GM19467 (cell line): ENCODE results near the gene NAGLU.
A peak's percentile ranks its signal among the peaks of the same experiment; 100 is the strongest.

ENCODE experiments used
- ATAC-seq: cut with Tn5 transposase; IDR thresholded peaks from one replicate; pipeline ENCODE4 v1.9.1; 2021; ENCODE audit warnings: mild to moderate bottlenecking, moderate library complexity; ENCODE audit not compliant: unreplicated experiment

The NAGLU gene

DNA sequence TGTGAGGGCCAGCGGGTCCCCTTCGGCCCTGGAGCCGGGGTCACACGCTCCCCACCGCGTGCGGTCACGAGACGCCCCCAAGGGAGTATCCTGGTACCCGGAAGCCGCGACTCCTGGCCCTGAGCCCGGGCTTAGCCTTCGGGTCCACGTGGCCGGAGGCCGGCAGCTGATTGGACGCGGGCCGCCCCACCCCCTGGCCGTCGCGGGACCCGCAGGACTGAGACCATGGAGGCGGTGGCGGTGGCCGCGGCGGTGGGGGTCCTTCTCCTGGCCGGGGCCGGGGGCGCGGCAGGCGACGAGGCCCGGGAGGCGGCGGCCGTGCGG is at the start of gene NAGLU:
TSS of gene NAGLU (plus strand) at position 194 of the 324 bp plus-strand sequence. CDS start at position 226, 32 bp downstream.
- peak; percentile 78 for ATAC-seq

DNA sequence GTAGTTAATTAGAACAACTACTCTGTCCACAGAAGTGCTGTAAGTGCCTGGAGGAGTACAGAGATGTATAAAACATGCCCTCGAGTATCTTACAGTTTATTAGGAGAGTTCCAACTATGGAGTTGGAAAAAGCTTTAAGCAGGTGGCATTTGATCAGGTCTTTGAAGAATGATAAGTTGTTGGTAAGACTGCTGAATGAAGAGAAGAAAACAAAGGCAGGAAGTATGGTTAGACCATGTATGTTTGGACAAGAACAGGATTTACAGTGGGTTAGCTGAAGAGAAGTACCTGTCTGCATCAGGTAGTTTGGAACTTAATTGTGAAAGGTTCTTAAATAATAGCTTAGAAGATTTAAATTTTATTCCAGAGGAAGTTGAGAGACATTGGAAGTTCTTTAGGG is 48.0 kb upstream of the NAGLU start:
- ATAC-seq, result no peak

DNA sequence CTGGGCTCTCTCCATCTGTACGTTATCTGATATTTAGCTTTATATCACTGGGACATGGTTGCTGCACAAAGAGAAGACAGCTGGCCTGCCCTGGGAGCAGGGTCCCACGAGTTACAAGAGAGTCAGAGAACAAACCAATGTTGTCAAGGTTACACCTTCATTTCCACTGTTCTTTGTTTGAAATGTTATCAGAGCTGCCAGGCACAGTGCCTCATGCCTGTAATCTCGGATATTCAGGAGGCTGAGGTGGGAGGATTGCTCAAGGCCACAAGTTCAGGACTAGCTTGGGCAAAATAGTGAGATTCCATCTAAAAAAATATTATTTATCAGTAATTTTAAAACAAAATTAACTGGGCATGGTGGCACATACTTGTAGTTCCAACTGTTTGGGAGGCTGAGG is 42.7 kb upstream of the NAGLU start:
- no peak for ATAC-seq

DNA sequence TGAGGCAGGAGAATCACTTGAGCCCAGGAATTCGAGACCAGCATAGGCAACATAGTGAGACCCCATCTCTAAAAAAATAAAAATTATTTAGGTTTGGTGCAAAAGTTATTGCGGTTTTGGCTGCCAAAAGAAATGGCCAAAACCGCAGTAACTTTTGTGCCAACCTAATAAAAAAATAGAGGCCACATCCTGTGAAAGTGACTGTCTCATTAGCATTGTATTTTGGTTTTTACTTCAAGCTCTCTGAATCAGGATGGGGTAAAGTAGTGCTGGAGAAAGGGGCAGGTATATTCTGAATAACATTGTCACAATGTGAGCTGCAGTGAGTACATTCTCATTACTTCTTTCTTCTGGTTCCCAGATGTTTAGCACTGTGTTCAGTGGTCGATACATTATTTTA is 41.4 kb upstream of the NAGLU start:
- no peak for ATAC-seq

GRCh38 chr17:42498828-42499227 is 37.2 kb upstream of the NAGLU start:
- no peak for ATAC-seq

- no peak for ATAC-seq
These were observed 34.0 kb upstream of the NAGLU start for GRCh38 chr17:42502091-42502490.

DNA sequence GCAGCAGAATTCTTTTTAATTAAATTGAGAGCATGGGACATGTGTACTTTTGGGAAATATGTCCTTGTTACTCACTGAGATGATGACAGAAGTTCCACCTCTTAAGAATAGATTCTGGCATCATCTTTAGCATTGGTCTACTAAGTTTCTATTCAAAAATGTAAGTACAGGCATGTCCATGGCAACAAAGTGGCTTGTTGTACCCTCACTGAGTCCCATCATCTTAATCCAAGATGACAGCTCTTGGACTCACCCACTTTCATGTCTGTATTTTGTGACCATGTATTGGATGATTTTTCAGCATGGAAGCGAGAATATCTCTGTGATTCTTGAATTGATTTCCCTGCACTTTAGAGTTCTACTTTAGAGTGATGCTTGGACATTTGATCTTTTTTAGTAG is 33.1 kb upstream of the NAGLU start:
- no peak for ATAC-seq

DNA sequence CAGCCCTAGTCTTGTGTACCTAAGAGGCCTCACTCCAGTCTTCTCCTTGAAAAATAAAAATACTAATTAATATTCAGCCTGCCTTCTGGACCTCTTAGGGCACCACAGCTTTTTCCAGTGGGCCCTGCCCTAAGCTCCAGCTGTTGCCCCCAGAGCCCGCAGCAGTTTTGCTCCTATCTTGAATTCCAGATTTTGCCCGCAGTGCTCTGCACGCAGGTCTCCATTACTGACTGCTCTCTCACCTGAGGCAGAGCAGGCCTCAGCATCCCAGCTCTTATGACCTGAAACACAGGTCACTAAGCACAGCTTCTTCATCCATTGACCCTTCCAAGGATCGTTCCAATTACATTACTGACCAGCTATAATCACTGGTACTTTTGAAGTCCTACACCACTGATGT is 28.4 kb upstream of the NAGLU start:
- no peak for ATAC-seq

DNA sequence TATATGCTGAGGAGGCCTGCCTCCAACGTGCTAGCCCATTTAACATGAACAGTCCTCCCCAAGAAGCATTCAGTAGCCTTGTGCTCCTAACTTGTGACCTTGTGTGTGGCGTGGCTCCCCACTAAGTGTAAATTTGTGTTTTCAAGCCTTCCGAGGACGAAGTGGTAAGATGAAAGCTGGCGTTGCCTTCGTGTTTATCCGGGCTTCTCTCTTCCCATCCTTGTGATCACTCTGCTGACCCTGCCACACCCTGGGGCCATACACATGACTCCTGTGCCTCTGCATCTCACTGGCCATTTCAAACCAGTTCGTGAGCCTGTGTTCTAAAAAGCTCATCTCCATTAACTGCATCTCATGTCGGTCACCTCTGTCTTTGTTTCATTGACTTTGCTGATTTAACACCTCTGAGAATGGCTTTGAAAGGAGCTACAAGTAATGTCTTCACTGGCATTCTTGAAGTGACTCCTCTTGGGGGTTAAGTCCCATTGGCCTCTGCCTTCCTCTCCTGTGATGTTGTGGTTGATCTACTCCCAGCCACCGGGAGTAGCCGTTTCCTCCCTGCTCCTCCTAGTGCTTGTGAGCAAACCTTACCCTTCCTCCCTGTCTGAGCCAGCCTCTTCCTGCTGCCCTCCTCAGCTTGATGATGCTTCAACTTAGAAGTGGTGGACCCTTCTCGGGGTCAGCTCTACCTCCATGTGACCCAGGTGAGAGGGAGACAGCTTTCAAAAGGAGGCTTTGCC is 27.4 kb upstream of the NAGLU start:
- ATAC-seq, result no peak

DNA sequence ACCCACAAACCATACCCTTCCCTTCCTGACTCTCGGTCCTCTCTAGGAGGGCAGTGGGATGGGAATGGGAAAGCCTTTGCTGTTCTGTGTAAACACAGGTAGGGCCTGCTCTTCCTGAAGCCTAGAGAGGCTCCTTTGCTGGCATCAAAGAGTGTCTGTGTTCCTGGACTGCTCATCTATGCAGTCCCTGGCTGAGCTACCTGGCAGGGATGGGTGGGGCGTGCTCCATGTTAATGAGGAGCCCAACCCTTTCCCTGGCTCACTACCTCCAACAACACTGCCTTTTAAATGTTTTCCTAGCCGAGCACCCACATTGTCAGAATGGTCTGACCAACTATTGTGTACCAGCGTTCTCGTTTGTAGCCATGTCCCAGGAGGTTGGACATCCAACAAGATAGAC is 26.6 kb upstream of the NAGLU start:
- no peak for ATAC-seq

DNA sequence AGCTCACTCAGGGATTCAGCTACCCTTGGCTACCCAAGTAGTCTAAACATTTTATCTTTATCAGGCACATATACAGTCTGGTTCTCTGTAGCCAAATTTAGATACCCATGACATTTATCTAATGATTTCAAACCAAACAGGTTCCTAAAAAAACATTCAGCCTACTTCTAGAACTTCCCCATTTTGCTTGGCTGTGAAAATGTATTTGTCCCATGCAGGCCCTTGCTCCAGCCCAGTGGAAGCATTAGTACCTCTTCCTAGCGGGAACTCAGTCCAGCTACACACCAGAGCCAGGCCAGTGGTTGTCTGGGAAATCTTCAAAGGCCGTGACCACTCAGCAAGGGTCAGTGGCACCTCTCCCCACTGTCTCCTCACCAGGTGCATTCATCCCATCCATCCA is 26.2 kb upstream of the NAGLU start:
- no peak for ATAC-seq

DNA sequence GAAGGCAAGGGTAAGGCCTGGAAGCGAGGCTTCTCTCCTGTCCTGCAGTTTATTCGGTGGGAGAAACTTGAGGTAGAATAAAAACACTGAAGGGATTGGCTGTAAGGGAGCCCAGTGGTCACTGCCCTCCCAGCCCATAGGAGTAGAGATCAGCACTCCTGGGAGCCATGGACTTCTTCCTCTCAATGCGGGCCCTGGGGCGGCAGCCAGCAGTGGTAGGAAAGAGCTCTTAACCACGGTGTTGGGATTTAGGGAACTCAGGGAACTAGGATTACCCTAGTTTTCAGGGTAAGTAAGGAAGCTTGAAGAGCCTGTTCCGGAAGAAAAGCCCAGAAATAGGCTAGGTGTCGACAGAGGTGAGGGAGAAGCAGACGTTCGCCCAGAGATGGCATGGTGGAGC is 23.8 kb upstream of the NAGLU start:
- ATAC-seq, result no peak

DNA sequence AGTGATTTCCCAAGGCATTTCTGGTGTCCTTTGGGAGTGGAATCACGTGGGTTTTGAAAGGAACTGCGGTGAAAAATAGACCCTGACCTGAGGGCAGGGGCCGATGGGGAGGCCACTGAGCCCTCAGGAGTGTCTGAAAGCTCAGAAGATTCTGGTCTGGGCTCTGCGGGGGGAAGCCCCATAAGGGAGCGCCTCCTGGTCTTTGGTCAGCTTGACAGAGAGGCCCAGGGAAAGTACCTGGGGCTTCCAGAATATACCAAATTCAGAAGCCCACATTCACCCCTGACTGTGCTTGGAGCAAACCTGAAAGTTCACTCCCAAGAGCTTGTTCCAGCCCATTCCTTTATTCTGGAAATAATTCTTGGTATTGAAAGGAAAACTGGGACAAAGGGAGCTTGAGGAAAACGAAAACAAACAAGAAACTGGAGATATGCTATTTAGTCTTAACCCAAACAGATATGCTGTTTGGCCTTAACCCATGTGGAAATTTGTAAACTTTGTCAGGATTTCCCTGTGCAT is 23.2 kb upstream of the NAGLU start:
- ATAC-seq, result no peak

DNA sequence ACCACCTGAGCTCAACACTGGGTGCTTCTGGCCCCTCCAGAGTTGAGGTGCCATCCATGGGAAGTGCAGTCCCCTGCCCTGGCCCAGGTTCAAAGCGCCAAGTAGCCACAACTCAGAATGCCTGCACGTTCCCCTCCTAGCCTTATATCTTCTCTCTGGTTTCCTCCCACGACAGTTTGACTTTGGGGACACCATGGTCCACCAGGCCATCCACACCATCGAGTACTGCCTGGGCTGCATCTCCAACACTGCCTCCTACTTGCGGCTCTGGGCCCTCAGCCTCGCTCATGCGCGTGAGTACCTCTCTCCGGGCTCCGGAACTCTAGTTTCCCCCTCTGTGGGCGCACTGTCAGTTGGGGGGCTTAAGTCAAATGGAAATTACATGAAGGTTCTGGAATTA is 22.4 kb upstream of the NAGLU start:
- no peak for ATAC-seq

DNA sequence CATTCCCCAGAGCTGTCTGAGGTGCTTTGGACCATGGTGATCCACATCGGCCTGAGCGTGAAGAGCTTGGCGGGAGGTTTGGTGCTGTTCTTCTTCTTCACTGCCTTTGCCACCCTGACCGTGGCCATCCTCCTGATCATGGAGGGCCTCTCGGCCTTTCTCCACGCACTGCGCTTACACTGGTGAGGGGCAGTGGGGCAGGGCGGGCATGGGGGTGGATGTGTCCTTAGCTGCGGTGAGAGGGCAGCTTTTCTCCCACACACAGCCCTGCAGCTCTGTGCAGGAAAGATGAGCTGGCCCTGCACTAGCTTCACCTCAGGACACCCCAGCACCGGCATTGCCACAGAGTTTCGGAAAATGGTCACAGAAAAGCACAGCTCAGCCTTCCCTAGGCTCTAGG is 21.8 kb upstream of the NAGLU start:
- ATAC-seq, result no peak

- no peak for ATAC-seq
These were observed 21.2 kb upstream of the NAGLU start for GRCh38 chr17:42514867-42515266.

DNA sequence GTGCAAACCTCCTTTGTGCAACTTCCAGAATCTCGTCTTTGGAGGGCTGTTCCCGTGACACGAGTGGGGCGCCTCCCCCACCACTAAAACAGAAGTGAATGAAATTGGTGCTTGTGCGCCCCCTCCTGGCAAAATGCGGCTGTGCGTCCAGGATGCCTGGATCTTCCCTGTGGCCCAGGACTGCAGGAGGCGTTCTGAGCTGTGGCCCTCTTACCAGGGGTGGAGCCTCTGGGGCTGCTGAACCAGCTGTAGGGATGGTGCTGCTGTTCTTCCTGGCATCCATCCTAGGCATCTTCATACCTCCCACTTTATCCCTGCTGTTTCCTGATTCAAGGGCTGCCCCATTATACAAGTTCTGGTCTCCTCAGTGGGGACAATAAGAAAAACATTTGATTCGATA is 18.5 kb upstream of the NAGLU start:
- no peak for ATAC-seq

GRCh38 chr17:42518046-42518754 is 17.8 kb upstream of the NAGLU start:
- no peak for ATAC-seq

GRCh38 chr17:42518755-42519545 is 17.1 kb upstream of the NAGLU start:
- ATAC-seq, result no peak

- no peak for ATAC-seq
These were observed 16.2 kb upstream of the NAGLU start for GRCh38 chr17:42519546-42520491.

DNA sequence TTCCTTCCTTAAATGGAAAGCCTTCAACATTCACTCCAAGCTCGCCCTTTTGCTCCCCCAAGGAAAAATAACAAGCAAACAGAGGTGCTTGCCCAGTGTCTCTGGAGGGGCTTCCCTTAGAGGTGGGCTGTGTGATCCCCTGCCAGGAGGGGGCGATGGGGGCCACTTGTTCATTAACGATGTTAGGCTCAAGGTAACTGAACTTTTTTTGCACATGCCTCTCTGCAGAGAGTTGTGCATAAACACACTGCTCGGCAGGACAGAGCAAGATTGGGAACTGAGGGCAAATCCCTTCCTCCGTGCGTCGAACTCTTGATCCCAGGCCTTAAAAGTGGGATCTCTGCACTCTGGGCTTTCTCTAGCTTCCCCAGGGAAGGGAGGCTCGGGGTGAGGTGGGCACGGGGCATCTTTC is 15.5 kb upstream of the NAGLU start:
- ATAC-seq, result no peak
